SK-N-SH (cell line): Measurements from ENCODE around the gene KLHL28. TPM values are rescaled to one million over a fixed set of nuclear protein-coding genes. Genes with fewer than 3 reads are reported as not detected.
A peak's percentile ranks its signal among the peaks of the same experiment; 100 is the strongest.

Experiments used
- CTCF ChIA-PET: fragments of 300-600, 350-600 bp; formaldehyde crosslinking; extraction: SDS; loops from one replicate; lab custom pipeline; 2021; lab: Yijun Ruan, JAX
- POLR2A ChIA-PET: fragments of 350-600 bp; sonication (Branson Sonifier 250); formaldehyde crosslinking; extraction: SDS; loops from one replicate; lab custom pipeline; 2020; ENCODE audit warnings: antibody characterized with exemption, inconsistent platforms; lab: Yijun Ruan, JAX
- DNase-seq: peaks from one replicate; pipeline ENCODE4 v3.0.0; 2012
- H2AFZ ChIP-seq: fragments of 200-600 bp; sonication (generic); 2 replicates; pipeline ENCODE4 v1.8.1; 2016; ENCODE audit warnings: antibody characterized with exemption, mild to moderate bottlenecking, low read depth
- H3F3A ChIP-seq: fragments of 200-600 bp; sonication (generic); replicated peaks from 2 replicates; pipeline ENCODE3; 2016; ENCODE audit warnings: antibody characterized with exemption, mild to moderate bottlenecking; ENCODE audit not compliant: insufficient read depth
- H3K27ac ChIP-seq, 2 experiments: fragments of 200-500 bp in 1 of 2; fragments of 200-600 bp in 1 of 2; sonication (Bioruptor generic) in 1 of 2; sonication (generic), shearing (Covaris generic) in 1 of 2; 2 replicates each; pipeline versions ENCODE4 v1.5.1 to v1.6.1; 2014 to 2016; ENCODE audit warnings: low read depth in 2 of 2, inconsistent platforms in 1 of 2, low read length in 1 of 2, mild to moderate bottlenecking in 1 of 2, mixed read lengths in 1 of 2
- H3K27me3 ChIP-seq: fragments of 200-600 bp; sonication (generic), shearing (Covaris generic); 2 replicates; pipeline ENCODE4 v1.6.1; 2016; ENCODE audit warnings: mixed run types; ENCODE audit not compliant: insufficient read depth
- H3K36me3 ChIP-seq, 2 experiments: fragments of 200-500 bp in 1 of 2; fragments of 200-600 bp in 1 of 2; sonication (Bioruptor generic) in 1 of 2; sonication (generic) in 1 of 2; replicated peaks in 1 of 2; 2 replicates each; pipeline versions ENCODE3 to v1.5.1; 2014 to 2016; ENCODE audit warnings: low read length in 1 of 2, mild to moderate bottlenecking in 1 of 2; ENCODE audit not compliant: insufficient read depth in 2 of 2, control insufficient read depth in 1 of 2
- H3K4me1 ChIP-seq, 2 experiments: fragments of 200-500 bp in 1 of 2; fragments of 200-600 bp in 1 of 2; sonication (Bioruptor generic) in 1 of 2; sonication (generic), shearing (Covaris generic) in 1 of 2; 2 replicates each; pipeline versions ENCODE4 v1.5.1 to v1.6.1; 2014 to 2016; ENCODE audit warnings: low read depth in 1 of 2, low read length in 1 of 2, mixed run types in 1 of 2; ENCODE audit not compliant: insufficient read depth in 2 of 2, control insufficient read depth in 1 of 2
- H3K4me2 ChIP-seq: fragments of 200-600 bp; sonication (generic), shearing (Covaris generic); 2 replicates; pipeline ENCODE4 v1.6.1; 2017; ENCODE audit warnings: mixed run types
- H3K4me3 ChIP-seq, 2 experiments: fragments of 200-500 bp in 1 of 2; fragments of 200-600 bp in 1 of 2; sonication (Bioruptor generic) in 1 of 2; sonication (generic), shearing (Covaris generic) in 1 of 2; 2 replicates each; pipeline versions ENCODE4 v1.5.1 to v1.8.1; 2014 to 2016; ENCODE audit warnings: low read depth in 2 of 2, inconsistent platforms in 1 of 2, low read length in 1 of 2, mild to moderate bottlenecking in 1 of 2, mixed read lengths in 1 of 2, moderate library complexity in 1 of 2
- H3K79me2 ChIP-seq: fragments of 200-600 bp; sonication (generic); 2 replicates; pipeline ENCODE4 v1.8.1; 2017; ENCODE audit warnings: mild to moderate bottlenecking; ENCODE audit not compliant: insufficient read depth
- H3K9ac ChIP-seq: fragments of 200-600 bp; sonication (generic); 2 replicates; pipeline ENCODE4 v1.6.1; 2017; ENCODE audit warnings: mixed run types
- H3K9me2 ChIP-seq: fragments of 200-600 bp; sonication (generic); 2 replicates; pipeline ENCODE4 v1.6.1; 2017; ENCODE audit warnings: mixed run types
- H3K9me3 ChIP-seq: fragments of 200-600 bp; sonication (generic); 2 replicates; pipeline ENCODE4 v1.6.1; 2017; ENCODE audit warnings: mixed run types, mild to moderate bottlenecking, moderate library complexity
- H4K20me1 ChIP-seq: fragments of 200-600 bp; sonication (generic); 2 replicates; pipeline ENCODE4 v1.6.1; 2017; ENCODE audit warnings: mild to moderate bottlenecking, mixed run types; ENCODE audit not compliant: insufficient read depth
- ELF1 ChIP-seq: IDR thresholded peaks from 2 replicates; pipeline ENCODE4 v1.4.0; 2012
- EP300 ChIP-seq, 2 experiments: IDR thresholded peaks; 2 replicates each; pipeline versions ENCODE4 v1.4.0 to v1.6.1; 2012; ENCODE audit warnings: borderline replicate concordance in 1 of 2, low read depth in 1 of 2, low read length in 1 of 2
- FOSL2 ChIP-seq: IDR thresholded peaks from 2 replicates; pipeline ENCODE4 v1.4.0; 2012; ENCODE audit warnings: low read depth, mild to moderate bottlenecking, moderate library complexity, borderline replicate concordance
- MXI1 ChIP-seq: IDR thresholded peaks from 2 replicates; pipeline ENCODE4 v1.6.1; 2012; ENCODE audit warnings: mild to moderate bottlenecking, low read depth, low read length, improper control_type of control experiment
- TEAD4 ChIP-seq: IDR thresholded peaks from 2 replicates; pipeline ENCODE4 v1.4.0; 2012; ENCODE audit warnings: mild to moderate bottlenecking, borderline replicate concordance; ENCODE audit not compliant: insufficient read depth
- WGBS: methylation state at CpG from one replicate; pipeline ENCODE4 v1.1.6; 2017; ENCODE audit warnings: low lambda C conversion rate; 5-methylcytosine and 5-hydroxymethylcytosine counted together
- polyA plus RNA-seq, 3 experiments: library from polyadenylated mRNA; depleted of rRNA; stranded (reverse); fragments of >200 nt; gene quantifications; 2 replicates each; pipeline ENCODE4 v1.2.3, GENCODE V29; 2012
- TF ChIP-seq, protein P1 (sequence below): IDR thresholded peaks from 2 replicates; pipeline ENCODE4 v1.4.0; 2012; ENCODE audit warnings: low read depth, borderline replicate concordance
- TF ChIP-seq, protein P2 (sequence below): IDR thresholded peaks from 2 replicates; pipeline ENCODE4 v1.4.0; 2012; ENCODE audit warnings: low read depth
- TF ChIP-seq, protein P3 (sequence below): IDR thresholded peaks from 2 replicates; pipeline ENCODE4 v1.6.1; 2012; ENCODE audit warnings: mild to moderate bottlenecking, low read depth, low read length, moderate library complexity

KLHL28 gene
- polyA plus RNA-seq, 1 of the 3 experiments (the other 2 are of a cell fraction): 0.72 TPM

DNA sequence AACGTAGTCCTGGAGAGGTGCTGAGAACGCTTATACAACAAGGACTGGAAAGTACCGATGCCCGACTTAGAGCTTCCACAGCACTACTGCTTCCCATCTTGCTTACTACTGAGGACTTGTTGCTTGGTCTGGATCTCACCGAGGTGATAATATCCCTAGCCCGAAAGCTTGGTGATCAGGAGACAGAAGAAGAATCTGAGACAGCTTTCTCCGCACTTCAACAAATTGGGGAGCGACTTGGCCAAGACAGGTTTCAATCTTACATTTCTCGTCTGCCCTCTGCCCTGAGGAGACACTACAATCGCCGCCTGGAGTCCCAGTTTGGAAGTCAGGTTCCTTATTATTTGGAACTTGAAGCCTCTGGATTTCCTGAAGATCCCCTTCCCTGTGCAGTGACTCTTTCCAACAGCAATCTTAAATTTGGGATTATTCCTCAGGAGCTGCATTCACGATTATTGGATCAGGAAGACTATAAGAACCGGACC is 1.3 kb upstream of the KLHL28 start:
- Histone ChIP-seq H3K27me3 (no peaks in the 10 kb centered on the region), H3K4me3 (peak overlapping the region; percentile 73 to 84), H3K27ac (peak overlapping the region; percentile 14 to 67; a peak in 2 of 4 replicates), H4K20me1 (peaks cover 43% of the 10 kb centered on the region), H3K9me3 (no peaks in the 10 kb centered on the region), H3K4me2 (peak overlapping the region; percentile 80), H3K9me2 (no peaks in the 10 kb centered on the region), H3K36me3 (no peaks in the 10 kb centered on the region), H3K4me1 (no peaks in the 10 kb centered on the region; a peak in 3 of 4 replicates), H2AFZ (no peak overlapping the region), H3F3A (peaks cover 10% of the 10 kb centered on the region), H3K79me2 (peaks cover 87% of the 10 kb centered on the region), H3K9ac (peak overlapping the region; percentile 76)
- ChIA-PET POLR2A (interaction anchor here (1.3 kb wide), 1 partner anchor 173 kb away, joined by 3 read pairs; the partner anchor contains the start of gene FANCM), CTCF (interaction anchor here (1.1 kb wide), 1 partner anchor 50 kb away, joined by 3 read pairs; no protein-coding TSS in a partner anchor)
- no peak for DNase-seq
- TF ChIP-seq MXI1: no peak
- TF ChIP-seq, protein P1, sequence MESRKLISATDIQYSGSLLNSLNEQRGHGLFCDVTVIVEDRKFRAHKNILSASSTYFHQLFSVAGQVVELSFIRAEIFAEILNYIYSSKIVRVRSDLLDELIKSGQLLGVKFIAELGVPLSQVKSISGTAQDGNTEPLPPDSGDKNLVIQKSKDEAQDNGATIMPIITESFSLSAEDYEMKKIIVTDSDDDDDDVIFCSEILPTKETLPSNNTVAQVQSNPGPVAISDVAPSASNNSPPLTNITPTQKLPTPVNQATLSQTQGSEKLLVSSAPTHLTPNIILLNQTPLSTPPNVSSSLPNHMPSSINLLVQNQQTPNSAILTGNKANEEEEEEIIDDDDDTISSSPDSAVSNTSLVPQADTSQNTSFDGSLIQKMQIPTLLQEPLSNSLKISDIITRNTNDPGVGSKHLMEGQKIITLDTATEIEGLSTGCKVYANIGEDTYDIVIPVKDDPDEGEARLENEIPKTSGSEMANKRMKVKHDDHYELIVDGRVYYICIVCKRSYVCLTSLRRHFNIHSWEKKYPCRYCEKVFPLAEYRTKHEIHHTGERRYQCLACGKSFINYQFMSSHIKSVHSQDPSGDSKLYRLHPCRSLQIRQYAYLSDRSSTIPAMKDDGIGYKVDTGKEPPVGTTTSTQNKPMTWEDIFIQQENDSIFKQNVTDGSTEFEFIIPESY: no peak
- TF ChIP-seq EP300 (IDR thresholded peaks at IDR 0.05; ENCODE audit: borderline replicate concordance in 1 of 2, low read depth in 1 of 2, low read length in 1 of 2): no peak
- TF ChIP-seq TEAD4: no peak
- TF ChIP-seq, protein P2, sequence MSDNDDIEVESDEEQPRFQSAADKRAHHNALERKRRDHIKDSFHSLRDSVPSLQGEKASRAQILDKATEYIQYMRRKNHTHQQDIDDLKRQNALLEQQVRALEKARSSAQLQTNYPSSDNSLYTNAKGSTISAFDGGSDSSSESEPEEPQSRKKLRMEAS: no peak
- TF ChIP-seq, protein P3, sequence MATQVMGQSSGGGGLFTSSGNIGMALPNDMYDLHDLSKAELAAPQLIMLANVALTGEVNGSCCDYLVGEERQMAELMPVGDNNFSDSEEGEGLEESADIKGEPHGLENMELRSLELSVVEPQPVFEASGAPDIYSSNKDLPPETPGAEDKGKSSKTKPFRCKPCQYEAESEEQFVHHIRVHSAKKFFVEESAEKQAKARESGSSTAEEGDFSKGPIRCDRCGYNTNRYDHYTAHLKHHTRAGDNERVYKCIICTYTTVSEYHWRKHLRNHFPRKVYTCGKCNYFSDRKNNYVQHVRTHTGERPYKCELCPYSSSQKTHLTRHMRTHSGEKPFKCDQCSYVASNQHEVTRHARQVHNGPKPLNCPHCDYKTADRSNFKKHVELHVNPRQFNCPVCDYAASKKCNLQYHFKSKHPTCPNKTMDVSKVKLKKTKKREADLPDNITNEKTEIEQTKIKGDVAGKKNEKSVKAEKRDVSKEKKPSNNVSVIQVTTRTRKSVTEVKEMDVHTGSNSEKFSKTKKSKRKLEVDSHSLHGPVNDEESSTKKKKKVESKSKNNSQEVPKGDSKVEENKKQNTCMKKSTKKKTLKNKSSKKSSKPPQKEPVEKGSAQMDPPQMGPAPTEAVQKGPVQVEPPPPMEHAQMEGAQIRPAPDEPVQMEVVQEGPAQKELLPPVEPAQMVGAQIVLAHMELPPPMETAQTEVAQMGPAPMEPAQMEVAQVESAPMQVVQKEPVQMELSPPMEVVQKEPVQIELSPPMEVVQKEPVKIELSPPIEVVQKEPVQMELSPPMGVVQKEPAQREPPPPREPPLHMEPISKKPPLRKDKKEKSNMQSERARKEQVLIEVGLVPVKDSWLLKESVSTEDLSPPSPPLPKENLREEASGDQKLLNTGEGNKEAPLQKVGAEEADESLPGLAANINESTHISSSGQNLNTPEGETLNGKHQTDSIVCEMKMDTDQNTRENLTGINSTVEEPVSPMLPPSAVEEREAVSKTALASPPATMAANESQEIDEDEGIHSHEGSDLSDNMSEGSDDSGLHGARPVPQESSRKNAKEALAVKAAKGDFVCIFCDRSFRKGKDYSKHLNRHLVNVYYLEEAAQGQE: no peak
- 16% methylated on average over 9 of the region's 13 CpGs for WGBS

DNA sequence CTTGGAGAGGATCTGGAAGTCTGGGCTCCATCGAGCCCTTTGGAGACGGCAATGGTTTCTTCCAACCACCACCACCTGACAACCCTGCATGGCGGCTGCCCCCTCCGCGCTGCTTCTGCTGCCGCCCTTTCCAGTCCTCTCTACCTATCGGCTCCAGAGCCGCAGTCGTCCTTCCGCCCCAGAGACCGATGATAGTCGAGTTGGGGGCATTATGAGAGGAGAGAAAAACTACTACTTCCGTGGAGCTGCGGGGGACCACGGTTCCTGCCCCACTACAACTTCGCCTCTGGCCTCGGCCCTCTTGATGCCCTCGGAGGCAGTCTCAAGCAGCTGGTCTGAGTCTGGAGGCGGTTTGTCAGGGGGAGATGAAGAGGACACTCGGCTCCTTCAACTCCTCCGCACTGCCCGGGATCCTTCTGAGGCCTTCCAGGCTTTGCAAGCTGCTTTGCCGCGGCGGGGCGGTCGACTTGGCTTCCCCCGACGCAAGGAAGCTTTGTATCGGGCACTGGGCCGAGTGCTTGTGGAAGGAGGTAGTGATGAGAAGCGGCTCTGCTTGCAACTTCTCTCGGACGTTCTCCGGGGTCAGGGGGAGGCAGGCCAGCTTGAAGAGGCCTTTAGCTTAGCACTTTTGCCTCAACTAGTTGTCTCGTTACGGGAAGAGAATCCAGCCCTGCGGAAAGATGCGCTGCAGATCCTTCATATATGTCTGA is 742 bp upstream of the KLHL28 start:
- Histone ChIP-seq H4K20me1 (peaks cover 42% of the 10 kb centered on the region), H3K27ac (peak overlapping the region; percentile 67 to 74), H3K9me3 (no peaks in the 10 kb centered on the region), H3K9ac (peak overlapping the region; percentile 76), H3K9me2 (no peaks in the 10 kb centered on the region), H2AFZ (0 out of 2 replicates have a peak overlapping the region, but pooled peaks have one; percentile 72), H3K27me3 (no peaks in the 10 kb centered on the region), H3F3A (peaks cover 10% of the 10 kb centered on the region), H3K4me1 (no peaks in the 10 kb centered on the region; a peak in 3 of 4 replicates), H3K36me3 (no peaks in the 10 kb centered on the region), H3K4me3 (peak overlapping the region; percentile 73 to 84), H3K4me2 (peak overlapping the region; percentile 80), H3K79me2 (peaks cover 86% of the 10 kb centered on the region)
- CTCF ChIA-PET: interaction anchor here (1.1 to 1.2 kb wide), 2 partner anchors 15 to 50 kb away, joined by 3 to 4 read pairs; no protein-coding TSS in a partner anchor
- TF ChIP-seq FOSL2: no peak
- no peak for TF ChIP-seq ELF1
- TF ChIP-seq MXI1: peak; percentile 9; the same call in 1 of the 2 replicates
- POLR2A ChIA-PET: interaction anchor here (1.3 kb wide), 1 partner anchor 174 kb away, joined by 3 read pairs; the partner anchor contains the start of gene FANCM
- peak; percentile 40 for DNase-seq
- WGBS: 0% methylated on average over 21 of the region's 39 CpGs
